ENCODE data around the gene FUT6.

GRCh38 chr19:5782322-5782721 lies 57.2 kb downstream of the FUT6 start:
- TF ChIP-seq GATA2 (IDR thresholded peaks at IDR 0.05; ENCODE audit: low read depth, low read length), result no peak
- TF ChIP-seq GATA3 (IDR thresholded peaks at IDR 0.05; ENCODE audit: low read depth, low read length), result no peak
